HCT116 (cell line): ENCODE measurements around the gene HES1. TPM values are rescaled to one million over a fixed set of nuclear protein-coding genes. Genes with fewer than 3 reads are reported as not detected.

ENCODE experiments used
- ATAC-seq: fragments of 200-7000 bp; cut with Tn5 transposase; 2 replicates; pipeline ENCODE4 v1.9.1; 2020; ENCODE audit warnings: mild to moderate bottlenecking, moderate library complexity
- BruUV-seq: library from RNA; stranded (reverse); fragments of 400-500 nt; replicated peaks from 2 replicates; lab custom pipeline; 2021; lab: Mats Ljungman, UMichigan
- CTCF ChIA-PET: fragments of 300-600 bp; sonication (Branson Sonifier 250); formaldehyde crosslinking; loops from one replicate; lab custom pipeline; 2021; ENCODE audit warnings: antibody characterized with exemption; lab: Charles Lee
- POLR2A ChIA-PET: fragments of 300-600, 350-600 bp; sonication (Branson Sonifier 250); formaldehyde crosslinking; loops from one replicate; lab custom pipeline; 2021; ENCODE audit warnings: antibody characterized with exemption; lab: Charles Lee
- RAD21 ChIA-PET, 2 experiments: fragments of 300-600 bp; sonication (Branson Sonifier 250); formaldehyde crosslinking; loops; one replicate each; lab custom pipeline; 2023; ENCODE audit warnings: low total read pairs in 2 of 2; ENCODE audit not compliant: uncharacterized antibody in 2 of 2, unreplicated experiment in 2 of 2, low non-redundant PET in 1 of 2; lab: Charles Lee
- DNase-seq: peaks from one replicate; pipeline ENCODE4 v3.0.0-alpha.2; 2010; ENCODE audit warnings: low read depth, low spot score
- H2AFZ ChIP-seq: fragments of 200-600 bp; shearing (Covaris generic), sonication (generic); 2 replicates; pipeline ENCODE4 v1.6.1; 2017; ENCODE audit warnings: low read depth, mixed run types, mixed read lengths, antibody characterized with exemption, low read length; ENCODE audit not compliant: poor library complexity, severe bottlenecking
- H3K27ac ChIP-seq: 2 replicates; pipeline ENCODE4 v1.5.1; 2012; ENCODE audit warnings: low read depth, low read length
- H3K27me3 ChIP-seq: fragments of 200-600 bp; sonication (generic); 2 replicates; pipeline ENCODE4 v1.6.1; 2016; ENCODE audit warnings: mixed run types, low read length, mixed read lengths; ENCODE audit not compliant: insufficient read depth
- H3K36me3 ChIP-seq, 2 experiments: fragments of 200-500 bp in 1 of 2; fragments of 200-600 bp in 1 of 2; sonication (Bioruptor generic) in 1 of 2; sonication (generic) in 1 of 2; 2 replicates each; pipeline versions ENCODE4 v1.5.1 to v1.6.1; 2014 to 2016; ENCODE audit warnings: low read length in 2 of 2, inconsistent platforms in 1 of 2, mixed read lengths in 1 of 2, mixed run types in 1 of 2; ENCODE audit not compliant: insufficient read depth in 2 of 2, control insufficient read depth in 1 of 2
- H3K4me1 ChIP-seq, 2 experiments: fragments of 200-600 bp in 1 of 2; sonication (generic) in 1 of 2; 2 replicates each; pipeline versions ENCODE4 v1.5.1 to v1.6.1; 2012 to 2017; ENCODE audit warnings: low read length in 2 of 2, inconsistent platforms in 1 of 2, mild to moderate bottlenecking in 1 of 2, mixed read lengths in 1 of 2, mixed run types in 1 of 2, moderate library complexity in 1 of 2; ENCODE audit not compliant: insufficient read depth in 2 of 2, control insufficient read depth in 1 of 2
- H3K4me2 ChIP-seq: fragments of 200-600 bp; sonication (generic); 2 replicates; pipeline ENCODE4 v1.6.1; 2017; ENCODE audit warnings: mixed run types, low read length, mixed read lengths
- H3K4me3 ChIP-seq, 2 experiments: fragments of 200-600 bp in 1 of 2; sonication (generic) in 1 of 2; replicated peaks in 1 of 2; 2 replicates each; pipeline ENCODE4 v1.5.1; 2011 to 2016; ENCODE audit warnings: low read length in 2 of 2, control low read depth in 1 of 2, low read depth in 1 of 2, mild to moderate bottlenecking in 1 of 2, mixed read lengths in 1 of 2, mixed run types in 1 of 2
- H3K79me2 ChIP-seq: fragments of 200-600 bp; sonication (generic); 2 replicates; pipeline ENCODE4 v1.6.1; 2017; ENCODE audit warnings: mild to moderate bottlenecking, mixed run types, low read length, moderate library complexity, mixed read lengths; ENCODE audit not compliant: insufficient read depth
- H3K9ac ChIP-seq: fragments of 200-600 bp; sonication (generic); 2 replicates; pipeline ENCODE4 v1.6.1; 2016; ENCODE audit warnings: low read length, mixed read lengths
- H3K9me2 ChIP-seq: fragments of 200-600 bp; sonication (generic), shearing (Covaris generic); 2 replicates; pipeline ENCODE4 v1.6.1; 2017; ENCODE audit warnings: mixed run types, mild to moderate bottlenecking, moderate library complexity; ENCODE audit not compliant: insufficient read depth
- H3K9me3 ChIP-seq, 2 experiments: fragments of 200-500 bp in 1 of 2; fragments of 200-600 bp in 1 of 2; sonication (Bioruptor generic) in 1 of 2; sonication (generic) in 1 of 2; 2 replicates each; pipeline ENCODE4 v1.6.1; 2014 to 2017; ENCODE audit warnings: low read length in 2 of 2, mixed read lengths in 2 of 2, inconsistent platforms in 1 of 2, low read depth in 1 of 2, mild to moderate bottlenecking in 1 of 2, mixed run types in 1 of 2, moderate library complexity in 1 of 2; ENCODE audit not compliant: control insufficient read depth in 1 of 2, insufficient read depth in 1 of 2
- H4K20me1 ChIP-seq: fragments of 200-600 bp; sonication (generic), shearing (Covaris generic); 2 replicates; pipeline ENCODE4 v1.6.1; 2017; ENCODE audit warnings: mixed run types, mild to moderate bottlenecking, moderate library complexity; ENCODE audit not compliant: insufficient read depth
- CEBPB ChIP-seq: IDR thresholded peaks from 2 replicates; pipeline ENCODE4 v1.6.1; 2012; ENCODE audit warnings: low read depth
- ELF1 ChIP-seq: IDR thresholded peaks from 2 replicates; pipeline ENCODE4 v1.6.1; 2012; ENCODE audit warnings: low read depth, borderline replicate concordance
- EZH2phosphoT487 ChIP-seq: fragments of 200-600 bp; IDR thresholded peaks from 2 replicates; pipeline ENCODE4 v1.6.1; 2018; ENCODE audit warnings: antibody characterized with exemption, borderline replicate concordance
- JUND ChIP-seq: IDR thresholded peaks from 2 replicates; pipeline ENCODE4 v1.6.1; 2012
- SP1 ChIP-seq: IDR thresholded peaks from 2 replicates; pipeline ENCODE4 v1.6.1; 2012; ENCODE audit warnings: low read depth
- SRF ChIP-seq: IDR thresholded peaks from 2 replicates; pipeline ENCODE4 v1.6.1; 2012; ENCODE audit warnings: low read depth
- TCF7L2 ChIP-seq: IDR thresholded peaks from 2 replicates; pipeline ENCODE4 v1.7.0; 2011; ENCODE audit warnings: borderline replicate concordance, inconsistent platforms; ENCODE audit not compliant: insufficient read depth, insufficient read length; ENCODE audit errors: extremely low read depth
- ZFX ChIP-seq: fragments of 450-650 bp; IDR thresholded peaks from 2 replicates; pipeline ENCODE4 v1.6.1; 2017
- ZNF274 ChIP-seq: fragments of 200-500 bp; sonication (Bioruptor generic); IDR thresholded peaks from 2 replicates; pipeline ENCODE4 v1.6.1; 2014; ENCODE audit warnings: mild to moderate bottlenecking, low read depth, low read length, inconsistent platforms
- intact Hi-C: fragments of 100-400 bp; cut with micrococcal nuclease; formaldehyde crosslinking; loops from 2 replicates; pipeline ENCODE4 v1.10.0; 2022
- total RNA-seq: library from RNA; stranded (reverse); gene quantifications from one replicate; pipeline ENCODE4 v1.2.1, GENCODE V29; 2021; ENCODE audit not compliant: unreplicated experiment
- TF ChIP-seq, protein P1 (sequence below): IDR thresholded peaks from 2 replicates; pipeline ENCODE4 v1.6.1; 2011; ENCODE audit warnings: mild to moderate bottlenecking, low read length, moderate library complexity; ENCODE audit not compliant: insufficient replicate concordance; ENCODE audit errors: extremely low read depth
- TF ChIP-seq, protein P2 (sequence below): IDR thresholded peaks from 2 replicates; pipeline ENCODE4 v1.6.1; 2012
- TF ChIP-seq, protein P3 (sequence below): IDR thresholded peaks from 2 replicates; pipeline ENCODE4 v1.6.1; 2012
- TF ChIP-seq, protein P4 (sequence below), 3 experiments: fragments of 200-600 bp in 1 of 3; sonication (generic) in 1 of 3; IDR thresholded peaks in 2 of 3; conservative IDR thresholded peaks in 1 of 3; 2 replicates each; pipeline ENCODE4 v1.5.1; 2012 to 2017; ENCODE audit warnings: low read depth in 2 of 3, low read length in 2 of 3, antibody characterized with exemption in 1 of 3, borderline replicate concordance in 1 of 3, control low read depth in 1 of 3, mild to moderate bottlenecking in 1 of 3, mixed read lengths in 1 of 3, mixed run types in 1 of 3, moderate library complexity in 1 of 3; ENCODE audit not compliant: insufficient read depth in 1 of 3

Gene HES1
- total RNA-seq, 1 experiment from 2014 or later = 32.9 TPM

DNA sequence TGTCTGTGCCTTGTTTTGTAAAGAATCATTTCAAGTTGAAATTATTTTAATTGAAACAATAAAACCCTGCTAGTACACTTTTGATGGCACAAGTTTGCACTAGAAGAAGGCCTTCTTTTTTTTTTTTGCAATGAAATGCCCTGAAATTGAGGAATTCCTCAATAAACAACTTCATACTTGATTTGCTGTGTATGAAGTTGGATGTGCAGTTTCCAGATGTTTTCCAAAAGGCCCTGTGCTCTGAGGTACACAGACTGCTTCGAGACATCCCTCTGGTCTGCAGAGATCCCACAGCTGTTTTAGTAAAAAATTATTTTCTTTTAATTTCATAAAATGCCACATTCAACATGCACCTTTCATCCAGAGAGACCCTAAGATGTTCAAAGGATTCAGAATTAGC, 48.9 kb downstream of the HES1 start:
- Histone ChIP-seq H3K4me3 (no peak overlapping the region), H3K79me2 (no peaks in the 10 kb centered on the region), H3K9ac (no peak overlapping the region), H4K20me1 (no peaks in the 10 kb centered on the region), H3K9me3 (no peaks in the 10 kb centered on the region), H3K36me3 (no peaks in the 10 kb centered on the region), H3K27me3 (no peaks in the 10 kb centered on the region), H3K27ac (no peak overlapping the region), H3K9me2 (no peaks in the 10 kb centered on the region), H3K4me2 (no peak overlapping the region), H3K4me1 (no peaks in the 10 kb centered on the region), H2AFZ (no peak overlapping the region)
- ChIA-PET POLR2A (no interaction called here), CTCF (no interaction called here), RAD21 (no interaction called here)
- no TSS peak for BruUV-seq
- no peak for DNase-seq
- intact Hi-C loops = no loop called here
- ATAC-seq = no peak
- TF ChIP-seq, protein P1, sequence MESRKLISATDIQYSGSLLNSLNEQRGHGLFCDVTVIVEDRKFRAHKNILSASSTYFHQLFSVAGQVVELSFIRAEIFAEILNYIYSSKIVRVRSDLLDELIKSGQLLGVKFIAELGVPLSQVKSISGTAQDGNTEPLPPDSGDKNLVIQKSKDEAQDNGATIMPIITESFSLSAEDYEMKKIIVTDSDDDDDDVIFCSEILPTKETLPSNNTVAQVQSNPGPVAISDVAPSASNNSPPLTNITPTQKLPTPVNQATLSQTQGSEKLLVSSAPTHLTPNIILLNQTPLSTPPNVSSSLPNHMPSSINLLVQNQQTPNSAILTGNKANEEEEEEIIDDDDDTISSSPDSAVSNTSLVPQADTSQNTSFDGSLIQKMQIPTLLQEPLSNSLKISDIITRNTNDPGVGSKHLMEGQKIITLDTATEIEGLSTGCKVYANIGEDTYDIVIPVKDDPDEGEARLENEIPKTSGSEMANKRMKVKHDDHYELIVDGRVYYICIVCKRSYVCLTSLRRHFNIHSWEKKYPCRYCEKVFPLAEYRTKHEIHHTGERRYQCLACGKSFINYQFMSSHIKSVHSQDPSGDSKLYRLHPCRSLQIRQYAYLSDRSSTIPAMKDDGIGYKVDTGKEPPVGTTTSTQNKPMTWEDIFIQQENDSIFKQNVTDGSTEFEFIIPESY = no peak
- TF ChIP-seq, protein P2, sequence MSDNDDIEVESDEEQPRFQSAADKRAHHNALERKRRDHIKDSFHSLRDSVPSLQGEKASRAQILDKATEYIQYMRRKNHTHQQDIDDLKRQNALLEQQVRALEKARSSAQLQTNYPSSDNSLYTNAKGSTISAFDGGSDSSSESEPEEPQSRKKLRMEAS = no peak
- no peak for TF ChIP-seq ZFX
- TF ChIP-seq TCF7L2 = no peak
- no peak for TF ChIP-seq ZNF274
- no peak for TF ChIP-seq ELF1
- TF ChIP-seq, protein P3, sequence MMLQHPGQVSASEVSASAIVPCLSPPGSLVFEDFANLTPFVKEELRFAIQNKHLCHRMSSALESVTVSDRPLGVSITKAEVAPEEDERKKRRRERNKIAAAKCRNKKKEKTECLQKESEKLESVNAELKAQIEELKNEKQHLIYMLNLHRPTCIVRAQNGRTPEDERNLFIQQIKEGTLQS = no peak
- no peak for TF ChIP-seq CEBPB
- TF ChIP-seq JUND = no peak
- TF ChIP-seq, protein P4, sequence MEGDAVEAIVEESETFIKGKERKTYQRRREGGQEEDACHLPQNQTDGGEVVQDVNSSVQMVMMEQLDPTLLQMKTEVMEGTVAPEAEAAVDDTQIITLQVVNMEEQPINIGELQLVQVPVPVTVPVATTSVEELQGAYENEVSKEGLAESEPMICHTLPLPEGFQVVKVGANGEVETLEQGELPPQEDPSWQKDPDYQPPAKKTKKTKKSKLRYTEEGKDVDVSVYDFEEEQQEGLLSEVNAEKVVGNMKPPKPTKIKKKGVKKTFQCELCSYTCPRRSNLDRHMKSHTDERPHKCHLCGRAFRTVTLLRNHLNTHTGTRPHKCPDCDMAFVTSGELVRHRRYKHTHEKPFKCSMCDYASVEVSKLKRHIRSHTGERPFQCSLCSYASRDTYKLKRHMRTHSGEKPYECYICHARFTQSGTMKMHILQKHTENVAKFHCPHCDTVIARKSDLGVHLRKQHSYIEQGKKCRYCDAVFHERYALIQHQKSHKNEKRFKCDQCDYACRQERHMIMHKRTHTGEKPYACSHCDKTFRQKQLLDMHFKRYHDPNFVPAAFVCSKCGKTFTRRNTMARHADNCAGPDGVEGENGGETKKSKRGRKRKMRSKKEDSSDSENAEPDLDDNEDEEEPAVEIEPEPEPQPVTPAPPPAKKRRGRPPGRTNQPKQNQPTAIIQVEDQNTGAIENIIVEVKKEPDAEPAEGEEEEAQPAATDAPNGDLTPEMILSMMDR (IDR thresholded peaks at IDR 0.05 in 2 of 3, conservative IDR thresholded peaks at IDR 0.05 in 1 of 3; ENCODE audit: borderline replicate concordance in 1 of 3, insufficient read depth in 1 of 3, low read depth in 2 of 3, low read length in 2 of 3) = no peak
- TF ChIP-seq SRF = no peak
- no peak for TF ChIP-seq EZH2phosphoT487
- TF ChIP-seq SP1 = no peak
